Prostate gland (tissue), 2 donors: ENCODE results near the gene GLP2R. TPM values are rescaled to one million over a fixed set of nuclear protein-coding genes. Genes with fewer than 3 reads are reported as not detected.

ENCODE experiments used
- DNase-seq: peaks from one replicate; pipeline ENCODE4 v3.0.0-alpha.2; 2019; ENCODE audit warnings: low spot score
- H3K27ac ChIP-seq, 2 donors: fragments of 200-600 bp; sonication (generic); 2 replicates each; pipeline ENCODE4 v1.5.1; 2017 to 2019
- H3K27me3 ChIP-seq: fragments of 200-600 bp; sonication (generic); replicated peaks from 2 replicates; pipeline ENCODE4 v1.5.1; 2019; ENCODE audit not compliant: insufficient read depth
- H3K36me3 ChIP-seq, 2 donors: fragments of 200-600 bp; sonication (generic); 1 replicate in 1 of 2; 2 replicates in 1 of 2; pipeline versions ENCODE4 v1.5.1 to v1.8.1; 2017 to 2019
- H3K4me1 ChIP-seq: fragments of 200-600 bp; sonication (generic); replicated peaks from 2 replicates; pipeline ENCODE4 v1.5.1; 2019
- H3K4me3 ChIP-seq, 2 donors: fragments of 200-600 bp; sonication (generic); 2 replicates each; pipeline ENCODE4 v1.5.1; 2017 to 2019
- H3K9me3 ChIP-seq: fragments of 200-600 bp; sonication (generic); 2 replicates; pipeline ENCODE4 v1.5.1; 2017
- POLR2A ChIP-seq: fragments of 450-650 bp; IDR thresholded peaks from one replicate; pipeline ENCODE4 v1.6.1; 2016; ENCODE audit warnings: antibody characterized with exemption, mild to moderate bottlenecking
- POLR2AphosphoS5 ChIP-seq: sonication (generic); formaldehyde crosslinking; IDR thresholded peaks from one replicate; pipeline ENCODE4 v1.6.1; 2017; ENCODE audit warnings: antibody characterized with exemption
- WGBS: methylation state at CpG from one replicate; pipeline ENCODE4 v1.1.5; 2018; 5-methylcytosine and 5-hydroxymethylcytosine counted together
- intact Hi-C: fragments of 100-400 bp; cut with DNase I; formaldehyde crosslinking; loops from one replicate; pipeline ENCODE4 v1.14.2; 2022
- total RNA-seq, 2 donors: library from RNA; depleted of rRNA; stranded (reverse); fragments of >200 nt; gene quantifications; one replicate each; pipeline ENCODE4 v1.1.0, GENCODE V29; 2016
- TF ChIP-seq, protein P1 (sequence below), 4 experiments: fragments of 200-600 bp in 2 of 4; fragments of 450-650 bp in 2 of 4; sonication (generic) in 2 of 4; IDR thresholded peaks; 1 replicate in 3 of 4; 2 replicates in 1 of 4; pipeline ENCODE4 v1.5.1; 2016 to 2019; ENCODE audit warnings: antibody characterized with exemption in 4 of 4, mild to moderate bottlenecking in 2 of 4, moderate library complexity in 2 of 4

The GLP2R gene
- total RNA-seq, 2 donors from 2014 or later, result 0.34 to 1.5 TPM

- Histone ChIP-seq H3K36me3 (no peaks in the 10 kb centered on the region), H3K4me3 (no peak overlapping the region), H3K27ac (no peak overlapping the region), H3K27me3 (no peaks in the 10 kb centered on the region), H3K4me1 (no peaks in the 10 kb centered on the region), H3K9me3 (no peaks in the 10 kb centered on the region)
- no peak for DNase-seq
- WGBS, result 94% methylated on average over 8 of the region's 8 CpGs
- intact Hi-C loops, result no loop called here
- no peak for TF ChIP-seq POLR2AphosphoS5
- TF ChIP-seq, protein P1, sequence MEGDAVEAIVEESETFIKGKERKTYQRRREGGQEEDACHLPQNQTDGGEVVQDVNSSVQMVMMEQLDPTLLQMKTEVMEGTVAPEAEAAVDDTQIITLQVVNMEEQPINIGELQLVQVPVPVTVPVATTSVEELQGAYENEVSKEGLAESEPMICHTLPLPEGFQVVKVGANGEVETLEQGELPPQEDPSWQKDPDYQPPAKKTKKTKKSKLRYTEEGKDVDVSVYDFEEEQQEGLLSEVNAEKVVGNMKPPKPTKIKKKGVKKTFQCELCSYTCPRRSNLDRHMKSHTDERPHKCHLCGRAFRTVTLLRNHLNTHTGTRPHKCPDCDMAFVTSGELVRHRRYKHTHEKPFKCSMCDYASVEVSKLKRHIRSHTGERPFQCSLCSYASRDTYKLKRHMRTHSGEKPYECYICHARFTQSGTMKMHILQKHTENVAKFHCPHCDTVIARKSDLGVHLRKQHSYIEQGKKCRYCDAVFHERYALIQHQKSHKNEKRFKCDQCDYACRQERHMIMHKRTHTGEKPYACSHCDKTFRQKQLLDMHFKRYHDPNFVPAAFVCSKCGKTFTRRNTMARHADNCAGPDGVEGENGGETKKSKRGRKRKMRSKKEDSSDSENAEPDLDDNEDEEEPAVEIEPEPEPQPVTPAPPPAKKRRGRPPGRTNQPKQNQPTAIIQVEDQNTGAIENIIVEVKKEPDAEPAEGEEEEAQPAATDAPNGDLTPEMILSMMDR (IDR thresholded peaks at IDR 0.05), result no peak
- TF ChIP-seq POLR2A, result no peak
These were observed 73.1 kb downstream of the GLP2R start for GRCh38 chr17:9898812-9899211.

DNA sequence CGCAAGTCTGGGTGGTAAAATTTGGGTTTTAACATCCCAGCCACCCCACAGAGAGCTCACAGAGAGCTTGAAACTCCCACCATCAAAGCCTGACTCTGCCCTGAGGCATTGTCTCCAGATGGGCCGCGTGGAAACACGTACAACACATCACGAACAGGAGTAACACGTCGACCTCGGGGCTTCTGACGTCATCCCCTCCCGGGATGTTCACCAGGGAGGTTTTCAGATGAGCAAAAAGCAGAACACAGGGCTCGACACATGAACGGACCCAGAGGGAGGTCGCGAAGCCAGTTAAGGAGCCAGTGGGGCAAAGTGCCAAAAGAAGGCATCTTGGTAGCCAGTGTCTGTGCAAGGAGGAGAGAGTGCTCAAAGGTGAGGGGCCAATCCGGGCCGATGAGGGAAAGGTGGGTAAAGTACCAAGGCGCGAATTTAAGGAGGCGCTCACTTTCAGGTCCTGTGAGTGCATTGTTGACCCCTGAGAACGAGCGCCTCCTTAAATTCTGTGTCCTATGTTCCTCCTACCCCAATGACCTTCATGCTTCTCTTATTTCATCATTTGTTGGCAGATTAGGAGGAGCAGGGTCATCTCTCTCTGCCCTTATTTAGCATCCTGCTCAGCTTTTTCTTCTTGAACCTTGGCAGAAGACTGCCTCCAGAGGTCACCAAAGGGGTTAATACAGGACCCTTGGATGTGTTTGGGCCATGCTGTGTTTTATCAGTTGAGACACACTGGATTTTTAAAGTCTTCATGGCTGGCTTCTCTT, 73.7 kb downstream of the GLP2R start:
- Histone ChIP-seq H3K4me1 (no peaks in the 10 kb centered on the region), H3K9me3 (no peaks in the 10 kb centered on the region), H3K36me3 (no peaks in the 10 kb centered on the region), H3K27ac (no peak overlapping the region), H3K27me3 (no peaks in the 10 kb centered on the region), H3K4me3 (no peak overlapping the region)
- intact Hi-C loops, result loop anchor here (10.0 kb wide), 1 partner anchor 165 kb away; no protein-coding TSS in a partner anchor
- TF ChIP-seq POLR2A (no peak), POLR2AphosphoS5 (no peak)
- TF ChIP-seq, protein P1 (IDR thresholded peaks at IDR 0.05), result no peak
- no peak for DNase-seq
- 75% methylated on average over 21 of the region's 21 CpGs for WGBS

DNA sequence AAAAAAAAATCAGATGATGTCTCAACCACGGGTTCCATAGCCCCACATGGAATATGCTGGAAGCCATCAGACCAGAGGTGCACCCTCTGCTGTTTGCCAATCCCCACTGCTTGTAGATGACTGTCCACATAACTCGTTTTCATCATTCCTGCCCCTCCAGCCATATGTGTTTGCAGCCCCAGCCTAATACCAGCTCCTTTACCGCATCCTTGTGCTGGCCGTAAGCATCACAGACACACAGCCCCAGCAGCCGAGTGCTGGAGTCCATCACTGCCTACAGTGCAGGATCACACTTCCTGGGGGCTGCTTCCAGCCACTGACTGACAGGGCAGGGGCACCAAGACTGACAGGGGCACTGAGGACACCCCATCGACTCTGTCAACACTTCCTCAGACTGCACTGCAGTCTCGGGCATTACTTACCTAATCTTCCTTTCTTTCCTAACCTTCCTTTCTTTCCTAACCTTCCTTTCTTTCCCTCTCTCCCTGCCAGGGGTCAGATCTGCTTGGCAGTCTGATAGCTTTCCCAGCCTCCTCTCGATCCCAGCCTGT, 74.4 kb downstream of the GLP2R start:
- Histone ChIP-seq H3K27me3 (no peaks in the 10 kb centered on the region), H3K36me3 (no peaks in the 10 kb centered on the region), H3K27ac (no peak overlapping the region), H3K9me3 (no peaks in the 10 kb centered on the region), H3K4me1 (no peaks in the 10 kb centered on the region), H3K4me3 (no peak overlapping the region)
- 30% methylated on average over 8 of the region's 8 CpGs for WGBS
- intact Hi-C loops, result loop anchor here (10.0 kb wide), 1 partner anchor 165 kb away; no protein-coding TSS in a partner anchor
- no peak for DNase-seq
- TF ChIP-seq POLR2AphosphoS5, result no peak
- TF ChIP-seq, protein P1 (IDR thresholded peaks at IDR 0.05), result no peak
- no peak for TF ChIP-seq POLR2A

DNA sequence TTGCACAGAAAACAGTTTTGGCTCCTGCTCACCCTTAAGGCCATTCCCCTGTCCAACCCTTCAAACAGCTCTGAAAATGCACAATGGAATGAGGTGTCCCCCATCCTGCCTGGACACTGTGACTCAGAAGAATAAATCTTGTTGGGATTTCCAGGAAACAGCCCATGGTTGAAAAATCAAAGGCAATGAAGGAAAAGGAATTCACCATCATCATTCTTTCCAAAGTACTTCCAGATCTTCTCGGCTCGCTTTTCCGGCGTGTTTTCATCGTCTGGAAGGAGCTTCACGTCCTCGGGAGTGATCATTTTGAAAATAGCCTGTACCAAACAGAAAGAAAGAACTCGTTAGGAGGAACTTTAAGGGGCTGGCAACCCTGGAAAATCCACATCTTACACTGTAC, 75.1 kb downstream of the GLP2R start:
- 28% methylated on average over 8 of the region's 8 CpGs for WGBS
- Histone ChIP-seq H3K9me3 (no peaks in the 10 kb centered on the region), H3K4me3 (no peak overlapping the region), H3K36me3 (no peaks in the 10 kb centered on the region), H3K27ac (no peak overlapping the region), H3K27me3 (no peaks in the 10 kb centered on the region), H3K4me1 (no peaks in the 10 kb centered on the region)
- TF ChIP-seq POLR2A (no peak), POLR2AphosphoS5 (no peak)
- TF ChIP-seq, protein P1 (IDR thresholded peaks at IDR 0.05), result no peak
- intact Hi-C loops, result loop anchor here (10.0 kb wide), 1 partner anchor 166 kb away; no protein-coding TSS in a partner anchor
- no peak for DNase-seq
